A673 (cell line): ENCODE data around the gene LGALS12. TPM values are rescaled to one million over a fixed set of nuclear protein-coding genes. Genes with fewer than 3 reads are reported as not detected.

Experiments
- BruUV-seq: library from RNA; stranded (reverse); fragments of 400-500 nt; replicated peaks from 2 replicates; lab custom pipeline; 2021; lab: Mats Ljungman, UMichigan
- CTCF ChIA-PET: fragments of 300-600 bp; sonication (Branson Sonifier 250); formaldehyde crosslinking; loops from one replicate; lab custom pipeline; 2022; ENCODE audit warnings: antibody characterized with exemption; lab: Charles Lee
- POLR2A ChIA-PET: fragments of 300-600 bp; sonication (Branson Sonifier 250); formaldehyde crosslinking; loops from one replicate; lab custom pipeline; 2022; ENCODE audit warnings: antibody characterized with exemption; ENCODE audit not compliant: low non-redundant PET; lab: Charles Lee
- DNase-seq: peaks from one replicate; pipeline ENCODE4 v3.0.0-alpha.2; 2015; ENCODE audit warnings: low spot score
- H3K27ac ChIP-seq: fragments of 200-600 bp; sonication (generic); 2 replicates; pipeline ENCODE4 v1.5.1; 2016; ENCODE audit warnings: mixed run types, low read depth, mild to moderate bottlenecking, mixed read lengths, antibody characterized with exemption, low read length; ENCODE audit not compliant: poor library complexity, severe bottlenecking
- H3K27me3 ChIP-seq: fragments of 200-600 bp; sonication (generic); replicated peaks from 2 replicates; pipeline ENCODE4 v1.6.1; 2017; ENCODE audit warnings: mixed run types, low read depth, mild to moderate bottlenecking, mixed read lengths, antibody characterized with exemption, low read length; ENCODE audit not compliant: insufficient read depth, poor library complexity
- H3K36me3 ChIP-seq: fragments of 200-600 bp; sonication (generic); 2 replicates; pipeline ENCODE4 v1.6.1; 2016; ENCODE audit warnings: mixed run types, mild to moderate bottlenecking, mixed read lengths, antibody characterized with exemption, low read length; ENCODE audit not compliant: insufficient read depth, poor library complexity, severe bottlenecking
- H3K4me1 ChIP-seq: fragments of 200-600 bp; sonication (generic); 2 replicates; pipeline ENCODE4 v1.6.1; 2017; ENCODE audit warnings: mixed run types, mild to moderate bottlenecking, mixed read lengths, antibody characterized with exemption, low read length; ENCODE audit not compliant: insufficient read depth, poor library complexity, severe bottlenecking
- H3K4me3 ChIP-seq: fragments of 200-600 bp; sonication (generic); 2 replicates; pipeline ENCODE4 v1.5.1; 2016; ENCODE audit warnings: low read depth, mixed run types, mild to moderate bottlenecking, mixed read lengths, low read length; ENCODE audit not compliant: poor library complexity, severe bottlenecking
- H3K9me3 ChIP-seq: fragments of 200-600 bp; sonication (generic); 2 replicates; pipeline ENCODE4 v1.6.1; 2016; ENCODE audit warnings: mixed run types, low read depth, mild to moderate bottlenecking, mixed read lengths, antibody characterized with exemption, low read length; ENCODE audit not compliant: poor library complexity, severe bottlenecking
- CTCF ChIP-seq: fragments of 300-800, 200-600 bp; sonication (generic); conservative IDR thresholded peaks from 2 replicates; pipeline ENCODE4 v1.5.1; 2017; ENCODE audit warnings: low read depth, mild to moderate bottlenecking, antibody characterized with exemption, low read length, moderate library complexity, mixed read lengths
- EZH2 ChIP-seq: fragments of 200-600 bp; sonication (generic); IDR thresholded peaks from 2 replicates; pipeline ENCODE4 v1.6.1; 2017; ENCODE audit warnings: borderline replicate concordance, low read depth, mild to moderate bottlenecking, mixed read lengths, antibody characterized with exemption, low read length; ENCODE audit not compliant: poor library complexity, severe bottlenecking
- intact Hi-C: fragments of 100-400 bp; cut with micrococcal nuclease; formaldehyde crosslinking; loops from one replicate; pipeline ENCODE4 v1.10.0; 2022; ENCODE audit not compliant: unreplicated experiment
- total RNA-seq: library from RNA; stranded (reverse); gene quantifications from 2 replicates; pipeline ENCODE4 v1.2.3, GENCODE V29; 2021

Gene LGALS12
- total RNA-seq, 1 experiment from 2014 or later, result not detected

DNA sequence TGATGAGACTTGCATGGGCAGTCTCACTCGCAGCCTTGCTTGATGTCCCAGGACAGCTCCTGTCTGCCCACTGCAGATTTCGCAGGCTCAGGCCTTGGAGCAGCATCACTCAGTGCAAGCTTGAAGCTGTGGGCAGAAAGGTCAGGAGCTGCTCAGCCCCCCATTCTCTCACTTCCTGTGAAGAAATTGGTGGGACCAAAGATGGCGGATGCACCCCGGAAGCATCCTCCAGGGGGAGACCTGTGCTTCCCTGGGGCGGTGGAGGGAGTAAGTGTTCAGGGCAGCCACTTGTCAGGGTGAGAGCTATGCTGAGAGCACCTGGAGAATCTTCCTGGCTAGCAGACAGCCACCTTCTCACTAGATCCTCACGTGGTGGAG lies 46.0 kb downstream of the LGALS12 start:
- intact Hi-C loops, result no loop called here
- Histone ChIP-seq H3K36me3 (no peaks in the 10 kb centered on the region), H3K27ac (no peak overlapping the region), H3K9me3 (no peaks in the 10 kb centered on the region), H3K4me3 (no peak overlapping the region), H3K4me1 (no peaks in the 10 kb centered on the region), H3K27me3 (no peaks in the 10 kb centered on the region)
- CTCF ChIA-PET, result no interaction called here
- TF ChIP-seq CTCF, result no peak
- no peak for TF ChIP-seq EZH2
- POLR2A ChIA-PET, result no interaction called here
- BruUV-seq, result no TSS peak
- no peak for DNase-seq

GRCh38 chr11:63552921-63553320 lies 47.0 kb downstream of the LGALS12 start:
- no peaks in the 10 kb centered on the region for H3K9me3 ChIP-seq
- no TSS peak for BruUV-seq
- intact Hi-C loops, result no loop called here

DNA sequence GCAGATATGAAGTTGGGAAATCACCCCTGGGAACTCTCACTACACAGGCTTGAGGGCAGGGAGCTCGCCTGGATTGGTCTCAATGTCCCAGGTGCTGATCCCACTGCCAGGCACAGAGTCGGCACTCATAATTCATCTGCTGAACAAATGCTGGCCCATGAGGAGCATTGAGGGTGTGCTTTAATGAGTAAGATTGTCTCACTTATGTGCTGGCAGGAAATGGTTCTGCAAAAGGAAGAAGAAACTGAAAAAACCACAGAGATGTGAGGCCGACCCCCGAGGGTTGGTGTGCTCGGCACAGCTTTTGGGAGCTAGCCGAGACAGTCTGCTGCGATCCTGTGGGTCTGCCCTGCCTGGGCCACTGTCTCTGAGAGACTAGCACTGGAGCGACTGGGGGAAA lies 47.9 kb downstream of the LGALS12 start:
- Histone ChIP-seq H3K27me3 (no peaks in the 10 kb centered on the region), H3K36me3 (no peaks in the 10 kb centered on the region), H3K9me3 (no peaks in the 10 kb centered on the region), H3K4me3 (no peak overlapping the region), H3K4me1 (no peaks in the 10 kb centered on the region), H3K27ac (no peak overlapping the region)
- DNase-seq, result no peak
- no TSS peak for BruUV-seq
- no peak for TF ChIP-seq CTCF
- no peak for TF ChIP-seq EZH2
- CTCF ChIA-PET, result no interaction called here
- POLR2A ChIA-PET, result no interaction called here
- intact Hi-C loops, result no loop called here

More at GRCh38 chr11:63552921-63553320, 47.0 kb downstream of the LGALS12 start:
- no peaks in the 10 kb centered on the region for H3K27me3 ChIP-seq
- ChIA-PET POLR2A (no interaction called here), CTCF (no interaction called here)
- H3K36me3 ChIP-seq, result no peaks in the 10 kb centered on the region
- H3K27ac ChIP-seq, result no peak overlapping the region
- no peaks in the 10 kb centered on the region for H3K4me1 ChIP-seq
- no peak for DNase-seq
- H3K4me3 ChIP-seq, result no peak overlapping the region
- TF ChIP-seq CTCF, result no peak
- no peak for TF ChIP-seq EZH2
